ENCODE measurements around the gene FAM118B. TPM values are rescaled to one million over a fixed set of nuclear protein-coding genes. Genes with fewer than 3 reads are reported as not detected.
A peak's percentile ranks its signal among the peaks of the same experiment; 100 is the strongest.

Gene FAM118B
- total RNA-seq, 2 experiments from 2014 or later = 1.0 to 1.8 TPM

GRCh38 chr11:126277322-126277721, 65.7 kb downstream of the FAM118B start:
- no peak overlapping the region for H3K4me3 Mint-ChIP-seq

GRCh38 chr11:126277780-126278179, 66.2 kb downstream of the FAM118B start:
- H3K9me3 Mint-ChIP-seq = no peaks in the 10 kb centered on the region
- ATAC-seq (ENCODE audit: poor library complexity) (no peak), DNase-seq (no peak)
- ChIA-PET CTCF (no interaction called here), POLR2A (no interaction called here)
- intact Hi-C loops (cut with DNase I, micrococcal nuclease) = no loop called here
- no peak overlapping the region for H3K4me3 Mint-ChIP-seq
- Histone ChIP-seq H3K36me3 (ENCODE audit: insufficient read depth, low read length) (peaks cover 31% of the 10 kb centered on the region), H3K9me3 (ENCODE audit: control insufficient read depth in 1 of 2, insufficient read depth in 1 of 2, low read length in 2 of 2) (no peaks in the 10 kb centered on the region), H3K4me1 (ENCODE audit: insufficient read depth, low read length) (peaks cover 34% of the 10 kb centered on the region), H3K27me3 (ENCODE audit: control insufficient read depth in 1 of 2, insufficient read depth in 2 of 2, low read length in 2 of 2) (no peaks in the 10 kb centered on the region), H3K27ac (ENCODE audit: low read depth in 1 of 2, low read length in 2 of 2) (no peak overlapping the region), H3K4me3 (ENCODE audit: low read length) (no peak overlapping the region)
- no peak for TF ChIP-seq CTCF (IDR thresholded peaks at IDR 0.05)
- no peak overlapping the region for H3K27ac Mint-ChIP-seq
- H3K27me3 Mint-ChIP-seq = no peaks in the 10 kb centered on the region
- peaks cover 48% of the 10 kb centered on the region for H3K36me3 Mint-ChIP-seq (ENCODE audit: low read depth)
- H3K4me1 Mint-ChIP-seq (ENCODE audit: low read depth) = peaks cover 36% of the 10 kb centered on the region

More at GRCh38 chr11:126277322-126277721, 65.7 kb downstream of the FAM118B start:
- ATAC-seq (ENCODE audit: poor library complexity) = no peak
- Mint-ChIP-seq H3K9me3 (no peaks in the 10 kb centered on the region), H3K27ac (no peak overlapping the region), H3K4me1 (ENCODE audit: low read depth) (peaks cover 33% of the 10 kb centered on the region), H3K27me3 (no peaks in the 10 kb centered on the region), H3K36me3 (ENCODE audit: low read depth) (peaks cover 48% of the 10 kb centered on the region)
- no peak overlapping the region for H3K4me3 ChIP-seq (ENCODE audit: low read length)
- no peak for TF ChIP-seq CTCF (IDR thresholded peaks at IDR 0.05)
- DNase-seq = no peak
- H3K4me1 ChIP-seq (ENCODE audit: insufficient read depth, low read length) = peaks cover 29% of the 10 kb centered on the region
- no peak overlapping the region for H3K27ac ChIP-seq (ENCODE audit: low read depth in 1 of 2, low read length in 2 of 2)
- POLR2A ChIA-PET = no interaction called here
- H3K9me3 ChIP-seq (ENCODE audit: control insufficient read depth in 1 of 2, insufficient read depth in 1 of 2, low read length in 2 of 2) = no peaks in the 10 kb centered on the region
- intact Hi-C loops (cut with DNase I, micrococcal nuclease) = no loop called here
- CTCF ChIA-PET = no interaction called here
- H3K27me3 ChIP-seq (ENCODE audit: control insufficient read depth in 1 of 2, insufficient read depth in 2 of 2, low read length in 2 of 2) = no peaks in the 10 kb centered on the region
- H3K36me3 ChIP-seq (ENCODE audit: insufficient read depth, low read length) = peaks cover 32% of the 10 kb centered on the region

- peak overlapping the region; percentile 99 for H3K27ac Mint-ChIP-seq
- peaks cover 43% of the 10 kb centered on the region for H3K36me3 Mint-ChIP-seq (ENCODE audit: low read depth)
- ChIA-PET POLR2A (no interaction called here), CTCF (no interaction called here)
- no peaks in the 10 kb centered on the region for H3K9me3 Mint-ChIP-seq
- DNase-seq (no peak), ATAC-seq (ENCODE audit: poor library complexity) (no peak)
- TF ChIP-seq CTCF (IDR thresholded peaks at IDR 0.05) = no peak
- no peaks in the 10 kb centered on the region for H3K27me3 Mint-ChIP-seq
- Histone ChIP-seq H3K9me3 (ENCODE audit: control insufficient read depth in 1 of 2, insufficient read depth in 1 of 2, low read length in 2 of 2) (no peaks in the 10 kb centered on the region), H3K36me3 (ENCODE audit: insufficient read depth, low read length) (peaks cover 19% of the 10 kb centered on the region), H3K27me3 (ENCODE audit: control insufficient read depth in 1 of 2, insufficient read depth in 2 of 2, low read length in 2 of 2) (no peaks in the 10 kb centered on the region), H3K27ac (ENCODE audit: low read depth in 1 of 2, low read length in 2 of 2) (no peak overlapping the region), H3K4me3 (ENCODE audit: low read length) (no peak overlapping the region), H3K4me1 (ENCODE audit: insufficient read depth, low read length) (peaks cover 45% of the 10 kb centered on the region)
- H3K4me3 Mint-ChIP-seq = peak overlapping the region; percentile 14
- intact Hi-C loops (cut with DNase I, micrococcal nuclease) = no loop called here
- peaks cover 46% of the 10 kb centered on the region for H3K4me1 Mint-ChIP-seq (ENCODE audit: low read depth)
Observed at GRCh38 chr11:126279191-126279590, 67.6 kb downstream of the FAM118B start.

Measured in CD4-positive, alpha-beta T cell (primary cell).